GM21447 (cell line): ENCODE data around the gene CRACDL.
"Not testable (repeated sequence)": the region's sequence is repeated elsewhere in the genome, so short reads cannot be mapped to it uniquely, and the experiment has no call there.

Source experiments
- ATAC-seq: cut with Tn5 transposase; IDR thresholded peaks from one replicate; pipeline ENCODE4 v1.9.1; 2021; ENCODE audit not compliant: unreplicated experiment

The CRACDL gene

GRCh38 chr2:98907966-98908905 lies 27.8 kb downstream of the CRACDL start:
- ATAC-seq = no peak

- no peak for ATAC-seq
These were observed 28.6 kb downstream of the CRACDL start for GRCh38 chr2:98907385-98907784.

- ATAC-seq = no peak
These were observed 32.1 kb downstream of the CRACDL start for GRCh38 chr2:98903767-98904485.

GRCh38 chr2:98903064-98903355 lies 33.0 kb downstream of the CRACDL start:
- no peak for ATAC-seq

DNA sequence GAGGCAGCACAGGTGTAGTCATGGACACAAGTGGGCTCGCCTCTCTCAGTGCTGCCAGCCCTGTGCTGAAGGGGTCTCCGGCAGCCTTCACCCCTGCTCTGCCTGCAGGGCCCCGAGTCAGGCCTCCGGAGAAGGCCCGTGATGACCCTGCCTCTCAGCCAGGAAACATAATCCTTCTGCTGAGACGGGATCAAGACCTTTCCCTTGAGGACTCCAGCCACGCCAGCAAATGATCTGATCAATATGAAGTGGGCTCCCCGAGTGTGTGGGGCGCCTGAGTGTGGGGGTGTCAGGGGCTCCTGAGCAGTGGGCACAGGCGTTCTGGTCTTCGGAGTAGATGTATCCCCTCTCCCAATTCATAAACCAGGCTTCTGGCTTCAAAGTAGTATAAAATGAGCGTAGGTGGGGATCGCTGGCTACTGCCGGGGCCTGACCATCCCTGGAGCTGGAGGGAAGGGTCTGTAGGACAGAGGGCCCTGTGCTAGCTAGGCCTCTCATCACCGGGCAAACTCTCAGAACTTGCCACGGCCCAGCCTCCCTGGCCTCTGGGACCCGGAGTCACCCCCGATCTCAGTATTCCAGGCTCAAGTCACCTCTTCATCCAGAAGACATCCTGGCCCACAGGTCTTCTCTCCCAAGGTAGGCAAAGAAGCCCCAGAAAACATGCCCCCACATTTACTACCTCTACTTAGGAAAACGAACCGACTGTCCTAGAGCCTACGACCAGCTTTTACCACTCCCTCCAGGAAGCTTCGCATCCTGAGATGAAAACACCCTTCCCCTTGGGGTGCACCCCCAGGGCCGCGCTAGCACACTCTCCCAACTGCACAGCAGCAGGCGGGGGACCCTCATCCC lies 33.6 kb downstream of the CRACDL start:
- no peak for ATAC-seq

GRCh38 chr2:98901702-98902101 lies 34.3 kb downstream of the CRACDL start:
- no peak for ATAC-seq

DNA sequence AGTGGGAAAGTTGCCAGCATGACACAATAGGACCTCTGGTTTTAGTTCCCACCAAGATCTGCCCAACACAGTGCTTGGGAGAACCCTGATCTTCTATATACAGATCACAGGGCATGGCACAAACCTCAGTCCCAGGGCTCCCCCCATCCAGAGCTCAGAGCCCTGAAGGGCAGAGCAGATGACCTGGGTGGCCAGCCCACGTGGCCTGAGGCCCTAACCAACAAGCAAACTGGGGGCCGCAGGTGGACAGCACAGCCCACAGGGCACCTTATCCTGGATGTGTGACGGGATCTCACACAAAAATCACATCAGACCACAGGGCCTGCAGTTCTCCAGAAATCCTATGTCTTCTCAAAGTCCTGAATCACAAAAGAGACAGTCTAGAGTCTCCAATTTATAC lies 34.7 kb downstream of the CRACDL start:
- no peak for ATAC-seq

DNA sequence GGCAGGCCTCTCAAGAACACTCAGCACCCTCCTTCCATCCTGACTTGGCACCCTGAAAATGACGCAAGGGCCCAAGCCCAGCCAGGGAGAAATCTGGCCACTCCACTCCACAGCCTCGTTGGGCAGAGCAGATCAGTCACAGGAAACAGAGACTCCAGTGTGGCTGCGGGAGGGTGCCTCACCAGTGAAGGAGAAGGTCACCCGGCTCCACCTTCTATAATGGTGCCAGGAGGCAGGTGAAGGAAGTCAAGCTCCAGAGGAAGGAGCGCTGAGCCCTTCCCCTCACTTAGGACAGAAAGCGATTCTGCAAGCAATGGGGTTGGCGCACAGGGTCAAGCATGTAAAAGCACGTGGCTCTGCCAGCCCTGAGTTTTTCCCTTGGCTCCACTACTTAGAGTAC lies 35.3 kb downstream of the CRACDL start:
- ATAC-seq = no peak

DNA sequence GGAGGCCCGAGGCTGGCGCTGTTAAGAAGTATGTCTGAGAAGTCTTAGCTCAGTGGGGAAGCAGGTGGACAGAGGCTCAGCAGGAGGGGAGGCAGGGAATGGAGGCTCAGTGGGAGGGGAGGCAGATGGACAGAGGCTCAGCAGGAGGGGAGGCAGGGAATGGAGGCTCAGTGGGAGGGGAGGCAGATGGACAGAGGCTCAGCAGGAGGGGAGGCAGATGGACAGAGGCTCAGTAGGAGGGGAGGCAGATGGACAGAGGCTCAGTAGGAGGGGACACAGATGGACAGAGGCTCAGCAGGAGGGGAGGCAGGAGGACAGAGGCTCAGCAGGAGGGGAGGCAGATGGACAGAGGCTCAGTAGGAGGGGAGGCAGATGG lies 36.3 kb downstream of the CRACDL start:
- not testable (repeated sequence) for ATAC-seq

- no peak for ATAC-seq
These were observed 36.9 kb downstream of the CRACDL start for GRCh38 chr2:98899041-98899702.

DNA sequence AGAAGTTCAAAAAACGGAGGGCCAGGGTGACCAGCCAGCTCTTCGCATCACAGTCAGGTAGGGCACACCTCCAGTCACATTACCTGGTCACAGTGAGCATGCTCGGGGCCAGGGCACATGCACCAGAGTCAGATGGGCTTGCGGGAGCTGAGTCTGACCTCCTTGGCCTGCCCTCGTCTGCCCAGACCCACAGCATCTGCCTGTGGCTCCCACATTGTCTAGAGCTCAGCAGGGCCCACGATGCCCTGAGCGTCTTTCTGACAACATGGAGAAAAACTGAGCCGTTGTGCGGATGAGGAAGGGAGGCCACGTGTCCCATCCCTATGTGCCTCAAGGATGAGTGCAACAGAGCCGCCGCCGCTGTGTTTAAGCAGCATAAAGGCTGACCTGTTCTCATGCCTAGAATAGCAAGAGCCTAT lies 37.6 kb downstream of the CRACDL start:
- ATAC-seq = no peak

GRCh38 chr2:98897746-98898145 lies 38.3 kb downstream of the CRACDL start:
- ATAC-seq = no peak

GRCh38 chr2:98896944-98897343 lies 39.1 kb downstream of the CRACDL start:
- no peak for ATAC-seq

DNA sequence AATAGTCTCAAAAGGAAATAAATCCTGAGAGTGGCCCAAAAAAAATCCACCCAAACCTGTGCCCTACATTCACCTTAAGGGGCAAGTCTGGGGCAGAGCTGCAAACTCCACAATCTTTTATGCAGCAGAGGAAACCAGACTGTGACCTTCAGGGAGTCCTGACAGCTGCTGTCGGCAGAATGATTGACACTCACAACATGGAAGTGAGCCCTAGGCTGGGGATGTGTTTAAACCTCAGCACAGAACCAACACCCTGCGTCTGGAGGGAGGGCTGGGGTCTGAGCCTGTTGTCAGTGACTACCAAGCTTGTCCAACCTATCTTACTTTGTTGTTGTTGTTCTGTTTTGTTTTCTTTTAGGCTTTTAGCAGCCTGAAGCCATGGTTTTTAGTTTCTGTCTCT lies 39.6 kb downstream of the CRACDL start:
- no peak for ATAC-seq

DNA sequence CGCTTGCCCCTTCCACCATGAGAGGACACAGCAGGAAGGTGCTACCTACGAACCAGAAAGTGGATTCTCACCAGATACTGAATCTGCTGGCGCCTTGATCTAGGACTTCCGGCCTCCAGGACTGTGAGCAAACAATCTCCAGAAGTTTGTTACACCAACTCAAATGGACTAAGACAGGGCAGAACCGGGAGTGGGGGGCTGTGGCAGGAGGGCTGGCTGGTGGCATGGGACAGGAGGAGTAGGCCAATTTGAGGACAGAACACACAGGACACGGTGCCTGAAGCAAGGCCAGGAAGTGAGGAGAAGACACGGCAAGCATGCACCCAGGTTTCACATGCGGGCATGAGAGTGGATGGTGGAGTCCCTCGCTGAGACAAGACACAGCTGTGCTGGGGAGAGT lies 40.1 kb downstream of the CRACDL start:
- ATAC-seq = no peak

DNA sequence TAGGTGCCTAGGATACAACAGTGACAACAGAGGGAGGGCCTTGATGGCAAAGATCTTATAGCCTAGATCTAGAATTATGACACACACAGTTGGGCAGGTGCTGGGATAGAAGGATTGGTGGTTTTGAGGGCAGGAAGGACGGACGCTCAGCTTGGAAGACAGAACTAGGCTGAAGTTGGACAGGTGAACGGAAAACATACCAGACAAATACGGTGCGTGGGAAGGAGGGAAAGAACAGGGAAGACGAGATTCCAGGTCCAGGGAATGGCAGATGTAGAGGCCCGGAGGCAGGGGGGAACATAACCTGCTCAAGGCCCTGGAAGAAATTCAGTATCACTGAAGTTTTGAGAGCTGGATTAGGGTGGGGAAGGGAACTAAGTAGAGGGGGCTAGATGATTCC lies 40.8 kb downstream of the CRACDL start:
- no peak for ATAC-seq

DNA sequence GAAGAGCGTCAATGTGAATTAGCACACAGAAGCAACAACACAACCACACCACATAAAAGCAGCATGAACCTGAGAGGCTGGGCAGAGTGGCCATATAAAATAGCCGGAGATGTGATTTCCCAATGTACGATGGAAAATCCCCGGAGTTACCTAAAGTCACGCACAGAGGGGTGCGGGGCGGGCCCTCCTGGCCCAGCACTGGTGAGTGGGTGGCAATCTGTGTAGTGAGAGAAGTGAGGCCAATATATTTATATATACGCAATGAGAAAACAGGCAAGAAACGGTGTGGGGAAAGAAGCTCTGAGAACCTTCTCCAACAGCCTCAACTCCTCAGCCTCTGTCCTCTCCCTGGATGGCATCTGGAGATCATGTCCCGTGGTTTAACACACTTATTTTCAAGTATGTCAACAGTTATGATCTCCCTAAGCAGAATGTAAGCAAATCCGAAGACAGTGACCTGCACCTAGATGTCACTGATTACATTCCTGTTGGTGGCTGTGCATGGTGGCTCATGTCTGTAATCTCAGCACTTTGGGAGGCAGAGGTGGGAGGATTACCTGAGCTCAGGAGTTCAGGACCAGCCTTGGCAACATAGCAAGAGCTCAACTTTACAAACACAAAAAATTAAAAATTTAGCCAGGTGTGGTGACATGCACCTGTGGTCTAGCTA lies 41.6 kb downstream of the CRACDL start:
- no peak for ATAC-seq

GRCh38 chr2:98893911-98894321 lies 42.1 kb downstream of the CRACDL start:
- ATAC-seq = no peak

DNA sequence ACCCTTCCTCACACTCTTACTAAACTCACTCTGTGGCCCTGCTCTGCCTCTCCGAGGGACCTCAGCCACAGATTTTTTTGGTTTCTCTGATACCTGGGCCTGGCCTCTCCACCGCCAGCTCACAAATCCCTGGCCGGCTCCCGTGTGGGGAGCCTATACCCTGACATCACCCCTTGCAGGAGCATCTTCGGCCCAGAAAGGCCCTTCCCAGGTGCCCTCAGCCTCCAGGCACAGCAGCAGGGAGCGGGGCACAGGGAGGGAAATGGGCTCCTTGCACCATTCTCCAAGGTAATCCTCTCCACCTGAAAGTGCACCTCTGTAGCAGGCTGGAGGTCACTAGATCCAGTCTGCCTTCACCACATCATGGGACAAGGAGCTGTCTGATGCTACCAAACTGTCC lies 43.2 kb downstream of the CRACDL start:
- ATAC-seq = no peak

DNA sequence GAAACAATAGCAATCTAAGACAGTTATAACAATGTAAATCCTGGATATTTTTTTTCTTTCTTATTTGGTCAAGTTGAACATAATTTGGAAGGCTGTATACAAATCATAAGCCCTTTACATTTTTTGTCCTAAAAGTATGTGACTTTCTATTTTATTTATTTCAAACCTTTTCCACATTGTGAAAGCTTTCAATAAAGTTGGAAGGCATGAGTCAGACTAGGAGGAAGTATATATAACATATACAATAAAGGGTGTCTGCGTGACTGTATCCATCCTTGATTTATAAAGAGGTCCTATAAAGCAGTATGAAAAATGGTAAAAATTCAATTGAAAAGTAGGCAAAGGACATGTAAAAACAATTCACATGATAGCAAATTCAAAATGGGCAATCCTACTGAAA lies 44.4 kb downstream of the CRACDL start:
- ATAC-seq = no peak
